Stimulated activated effector memory CD8-positive, alpha-beta T cell treated with anti-CD3 and anti-CD28 coated beads, Interleukin-12 subunit alpha, Interleukin-12 subunit beta, amount 100 ng/mL, for 72 hours (primary cell): ENCODE measurements around the gene LRFN3.
"Not testable (repeated sequence)": the region's sequence is repeated elsewhere in the genome, so short reads cannot be mapped to it uniquely, and the experiment has no call there.

Source experiments
- ATAC-seq: fragments of 150-1000 bp; cut with Tn5 transposase; 2 replicates; pipeline ENCODE4 v1.10.0; 2021
- DNase-seq, 2 donors: peaks; one replicate each; pipeline ENCODE4 v3.0.0; 2021 to 2022; ENCODE audit warnings: low spot score in 2 of 2
- H3K27ac Mint-ChIP-seq: one replicate; pipeline ENCODE4 v1.8.0; 2022; ENCODE audit warnings: mild to moderate bottlenecking, mixed read lengths
- H3K36me3 Mint-ChIP-seq: one replicate; pipeline ENCODE4 v1.8.0; 2022; ENCODE audit warnings: mild to moderate bottlenecking, mixed read lengths
- H3K4me1 Mint-ChIP-seq: one replicate; pipeline ENCODE4 v1.8.0; 2022; ENCODE audit warnings: mixed read lengths
- H3K4me3 Mint-ChIP-seq: one replicate; pipeline ENCODE4 v1.8.0; 2022; ENCODE audit warnings: mild to moderate bottlenecking, mixed read lengths
- H3K9me3 Mint-ChIP-seq: one replicate; pipeline ENCODE4 v1.8.0; 2022; ENCODE audit warnings: mixed read lengths

LRFN3 gene

DNA sequence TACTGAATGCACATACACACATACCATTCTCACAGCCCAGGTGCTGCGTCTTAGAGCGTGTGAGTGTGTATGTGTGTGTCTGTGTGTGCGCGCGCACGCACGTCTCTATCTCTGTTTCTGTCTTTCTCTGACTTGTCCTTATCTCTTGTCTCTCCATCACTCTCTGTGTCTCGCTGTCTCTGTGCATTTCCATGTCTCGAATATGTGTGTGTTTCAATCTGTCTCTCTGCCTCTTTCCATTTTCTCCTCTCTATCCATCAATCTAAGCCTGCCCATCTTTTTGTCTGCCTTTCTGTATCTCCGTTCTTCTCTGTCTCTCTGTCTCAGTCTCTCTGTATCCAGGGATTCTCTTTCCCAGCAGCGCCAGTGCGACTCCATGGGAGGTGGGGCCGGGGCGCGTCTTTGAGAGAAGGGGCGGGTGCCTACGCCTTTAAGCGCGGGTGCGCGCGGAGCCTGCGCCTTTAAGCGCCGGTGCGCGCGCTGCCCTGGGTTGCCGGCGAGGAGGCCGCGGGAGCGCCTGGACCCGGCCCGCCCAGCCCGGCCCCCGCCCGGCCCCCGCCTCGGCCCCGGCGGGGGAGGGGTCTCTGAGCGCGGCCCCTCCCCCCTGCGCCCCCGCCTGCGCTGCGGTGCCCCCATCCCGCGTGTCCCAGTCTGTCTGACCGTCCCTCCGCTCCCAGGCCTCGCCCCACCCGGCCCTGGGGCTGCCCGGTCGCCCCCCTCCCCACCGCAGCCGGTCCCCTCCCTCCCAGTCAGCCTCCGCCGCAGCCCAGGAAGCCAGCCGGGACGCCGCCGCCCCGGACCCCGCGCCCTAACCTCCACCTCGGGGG, at the start of gene LRFN3:
TSS of gene LRFN3 (plus strand) at position 464 of the 827 bp plus-strand sequence. CDS start 3,052 bp downstream, outside the sequence.
- H3K4me3 Mint-ChIP-seq = peak within 1 kb of the TSS; percentile 89
- no peaks in the 10 kb centered on the region for H3K9me3 Mint-ChIP-seq
- peaks cover 45% of the 10 kb centered on the region for H3K4me1 Mint-ChIP-seq
- peak; percentile 46 to 79 for DNase-seq
- peak; percentile 41 for ATAC-seq
- H3K27ac Mint-ChIP-seq = peak within 1 kb of the TSS; percentile 94
- H3K36me3 Mint-ChIP-seq = no peaks in the 10 kb centered on the region

DNA sequence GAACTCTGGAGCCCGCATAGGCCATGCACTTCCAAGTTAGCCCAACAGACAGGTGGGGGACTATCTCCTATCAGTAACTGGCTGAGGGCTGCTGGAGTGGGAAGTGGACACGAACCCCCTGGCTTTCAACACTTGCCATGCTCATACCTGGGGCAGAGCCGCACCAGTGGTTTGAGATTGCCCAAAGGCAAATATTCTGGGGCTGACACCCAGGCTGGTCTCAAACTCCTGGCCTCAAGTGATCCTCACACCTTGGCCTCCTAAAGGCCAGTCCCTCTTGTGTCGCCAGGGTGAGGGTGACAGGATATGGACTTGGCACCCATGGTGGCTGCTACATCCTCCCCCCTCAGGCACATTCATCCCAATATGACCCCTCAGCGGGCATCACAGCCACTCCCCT, 49.0 kb upstream of the LRFN3 start:
- peaks cover 24% of the 10 kb centered on the region for H3K4me1 Mint-ChIP-seq
- no peak overlapping the region for H3K4me3 Mint-ChIP-seq
- DNase-seq = no peak
- ATAC-seq = no peak
- H3K27ac Mint-ChIP-seq = peak overlapping the region; percentile 84
- no peaks in the 10 kb centered on the region for H3K9me3 Mint-ChIP-seq
- peaks cover 80% of the 10 kb centered on the region for H3K36me3 Mint-ChIP-seq

DNA sequence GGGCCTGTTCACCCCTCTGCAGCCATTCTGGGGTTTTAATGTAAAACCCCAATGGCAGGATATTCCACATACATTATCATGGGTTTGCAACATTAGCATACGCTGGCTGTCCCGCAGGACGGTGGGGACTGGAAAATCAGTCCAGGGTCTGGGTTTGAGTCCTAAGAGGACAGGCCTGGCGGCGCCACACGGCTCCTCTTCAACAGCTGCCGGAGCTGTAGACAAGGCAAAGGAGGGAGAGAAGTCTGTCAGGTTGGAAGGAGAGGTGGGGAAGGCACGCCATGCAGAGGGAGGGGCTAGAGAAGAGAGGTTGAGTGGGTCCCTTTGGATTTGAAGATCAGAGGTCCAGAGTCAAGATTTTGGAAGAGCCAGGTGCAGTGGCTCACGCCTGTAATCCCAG, 47.8 kb upstream of the LRFN3 start:
- peaks cover 31% of the 10 kb centered on the region for H3K4me1 Mint-ChIP-seq
- no peaks in the 10 kb centered on the region for H3K9me3 Mint-ChIP-seq
- H3K36me3 Mint-ChIP-seq = peaks cover 92% of the 10 kb centered on the region
- H3K4me3 Mint-ChIP-seq = no peak overlapping the region
- ATAC-seq (no peak), DNase-seq (no peak)
- peak overlapping the region; percentile 84 for H3K27ac Mint-ChIP-seq

DNA sequence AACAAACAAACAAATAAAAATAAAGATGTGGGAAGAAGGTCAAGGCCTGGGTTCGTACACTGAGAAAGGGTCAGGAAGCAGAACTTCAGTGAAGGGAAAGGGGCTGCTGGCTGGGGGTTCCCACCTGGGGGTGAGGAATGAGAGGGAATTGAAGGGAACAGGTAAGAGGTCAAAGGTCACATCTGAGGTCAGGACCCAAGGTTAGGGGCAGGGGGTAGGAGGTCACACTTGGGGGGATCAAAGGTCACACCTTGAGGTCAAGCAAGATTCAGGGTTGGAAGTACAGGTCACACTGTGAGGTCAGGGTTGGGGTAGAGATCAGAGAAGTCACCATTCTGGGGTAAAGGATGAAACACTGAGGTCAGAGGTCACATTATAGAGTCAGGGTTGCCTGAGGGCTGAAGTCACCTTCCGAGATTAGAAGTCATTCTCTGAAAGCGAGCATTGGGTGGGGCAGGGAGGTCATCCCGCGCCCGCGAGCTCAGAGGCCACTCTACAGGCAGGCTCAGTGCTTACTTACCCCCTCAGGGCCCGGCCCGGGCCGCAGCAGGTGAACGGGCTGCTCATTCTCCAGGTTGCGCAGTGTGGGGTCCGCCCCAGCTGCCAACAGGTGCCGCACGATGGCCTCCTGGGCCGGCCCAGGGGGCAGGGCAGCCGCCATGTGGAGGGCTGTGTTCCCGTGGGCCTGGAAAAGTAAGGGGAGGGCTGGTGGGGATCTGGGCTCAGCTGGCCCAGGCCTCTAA, 46.6 kb upstream of the LRFN3 start:
- H3K36me3 Mint-ChIP-seq = peaks cover 96% of the 10 kb centered on the region
- H3K9me3 Mint-ChIP-seq = no peaks in the 10 kb centered on the region
- peaks cover 31% of the 10 kb centered on the region for H3K4me1 Mint-ChIP-seq
- H3K4me3 Mint-ChIP-seq = no peak overlapping the region
- peak; percentile 19 for ATAC-seq
- DNase-seq = no peak
- peak overlapping the region; percentile 70 for H3K27ac Mint-ChIP-seq

GRCh38 chr19:35890113-35890650, 46.0 kb upstream of the LRFN3 start:
- Mint-ChIP-seq H3K27ac (peak overlapping the region; percentile 70), H3K4me1 (peaks cover 31% of the 10 kb centered on the region), H3K36me3 (peaks cover 100% of the 10 kb centered on the region), H3K4me3 (no peak overlapping the region), H3K9me3 (no peaks in the 10 kb centered on the region)
- no peak for DNase-seq
- ATAC-seq = no peak

DNA sequence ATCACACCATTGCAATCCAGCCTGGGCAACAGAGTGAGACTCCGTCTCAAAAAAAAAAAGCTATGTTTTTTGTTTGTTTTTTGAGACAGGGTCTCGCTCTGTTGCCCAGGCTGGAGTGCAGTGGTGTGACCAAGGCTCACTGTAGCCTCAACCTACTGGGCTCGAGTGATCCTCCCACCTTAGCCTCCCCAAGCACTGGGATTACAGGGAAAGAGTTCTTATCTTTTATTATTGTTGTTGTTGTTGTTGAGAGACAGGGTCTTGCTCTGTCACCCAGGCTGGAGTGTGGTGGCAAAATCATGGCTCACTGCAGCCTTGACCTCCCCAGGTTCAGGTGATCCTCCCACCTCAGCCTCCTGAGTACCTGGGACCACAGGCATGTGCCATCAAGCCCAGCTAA, 44.4 kb upstream of the LRFN3 start:
- not testable (repeated sequence) for DNase-seq, ATAC-seq, H3K9me3 Mint-ChIP-seq, H3K4me3 Mint-ChIP-seq, H3K27ac Mint-ChIP-seq
- H3K36me3 Mint-ChIP-seq = peaks cover 100% of the 10 kb centered on the region
- peaks cover 39% of the 10 kb centered on the region for H3K4me1 Mint-ChIP-seq

GRCh38 chr19:35894342-35894741, 41.8 kb upstream of the LRFN3 start:
- DNase-seq (no peak), ATAC-seq (no peak)
- Mint-ChIP-seq H3K9me3 (no peaks in the 10 kb centered on the region), H3K4me1 (peaks cover 42% of the 10 kb centered on the region), H3K27ac (no peak overlapping the region), H3K36me3 (peaks cover 100% of the 10 kb centered on the region), H3K4me3 (no peak overlapping the region)

- no peak for ATAC-seq
- Mint-ChIP-seq H3K27ac (peak overlapping the region; percentile 99), H3K4me3 (peak overlapping the region; percentile 84), H3K9me3 (no peaks in the 10 kb centered on the region), H3K4me1 (peaks cover 48% of the 10 kb centered on the region), H3K36me3 (peaks cover 99% of the 10 kb centered on the region)
- DNase-seq = no peak
These were observed 40.1 kb upstream of the LRFN3 start for GRCh38 chr19:35895911-35896642.

DNA sequence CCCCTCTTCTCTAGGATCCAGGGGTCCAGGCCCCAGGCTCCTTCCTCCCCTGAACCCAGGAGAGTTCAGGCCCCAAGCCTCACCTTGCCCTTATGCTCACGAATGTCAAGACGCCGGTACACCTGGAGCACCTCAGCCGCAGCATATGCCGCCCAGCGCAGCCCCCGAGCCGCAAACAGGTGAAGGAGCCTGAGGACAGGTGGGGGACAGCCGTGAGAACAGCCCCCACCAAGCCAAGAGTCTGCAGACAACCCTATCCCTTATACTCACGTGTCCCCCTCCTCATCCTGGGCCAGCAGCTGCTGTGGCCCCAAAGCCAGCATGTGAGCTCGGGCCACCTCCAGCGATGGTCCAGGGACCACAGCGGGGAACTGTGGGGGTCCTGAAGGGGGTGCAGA, 39.5 kb upstream of the LRFN3 start:
- ATAC-seq (no peak), DNase-seq (no peak)
- Mint-ChIP-seq H3K36me3 (peaks cover 95% of the 10 kb centered on the region), H3K4me1 (peaks cover 50% of the 10 kb centered on the region), H3K27ac (peak overlapping the region; percentile 99), H3K9me3 (no peaks in the 10 kb centered on the region), H3K4me3 (peak overlapping the region; percentile 84)

- peaks cover 90% of the 10 kb centered on the region for H3K36me3 Mint-ChIP-seq
- DNase-seq (no peak), ATAC-seq (no peak)
- peaks cover 57% of the 10 kb centered on the region for H3K4me1 Mint-ChIP-seq
- H3K4me3 Mint-ChIP-seq = peak overlapping the region; percentile 84
- H3K27ac Mint-ChIP-seq = peak overlapping the region; percentile 99
- no peaks in the 10 kb centered on the region for H3K9me3 Mint-ChIP-seq
These were observed 38.3 kb upstream of the LRFN3 start for GRCh38 chr19:35897706-35898451.

DNA sequence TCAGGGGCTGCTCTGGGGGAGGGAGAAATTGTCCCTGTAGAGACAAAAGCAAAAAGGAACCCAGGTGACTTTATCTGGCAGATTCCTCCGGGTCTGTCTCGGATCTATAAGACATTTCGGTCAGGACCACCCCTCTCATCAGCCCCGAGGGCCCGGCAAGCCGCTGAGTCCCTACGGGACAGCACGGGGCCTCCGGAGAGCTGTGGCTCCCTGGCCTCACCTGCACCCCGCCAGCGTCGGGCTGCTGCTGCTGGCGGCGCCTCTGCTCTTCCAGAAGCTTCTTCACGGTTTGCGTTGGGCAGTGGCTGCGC, 37.7 kb upstream of the LRFN3 start:
- H3K27ac Mint-ChIP-seq = peak overlapping the region; percentile 99
- H3K9me3 Mint-ChIP-seq = no peaks in the 10 kb centered on the region
- no peak for ATAC-seq
- no peak for DNase-seq
- H3K36me3 Mint-ChIP-seq = peaks cover 89% of the 10 kb centered on the region
- peak overlapping the region; percentile 84 for H3K4me3 Mint-ChIP-seq
- H3K4me1 Mint-ChIP-seq = peaks cover 61% of the 10 kb centered on the region

DNA sequence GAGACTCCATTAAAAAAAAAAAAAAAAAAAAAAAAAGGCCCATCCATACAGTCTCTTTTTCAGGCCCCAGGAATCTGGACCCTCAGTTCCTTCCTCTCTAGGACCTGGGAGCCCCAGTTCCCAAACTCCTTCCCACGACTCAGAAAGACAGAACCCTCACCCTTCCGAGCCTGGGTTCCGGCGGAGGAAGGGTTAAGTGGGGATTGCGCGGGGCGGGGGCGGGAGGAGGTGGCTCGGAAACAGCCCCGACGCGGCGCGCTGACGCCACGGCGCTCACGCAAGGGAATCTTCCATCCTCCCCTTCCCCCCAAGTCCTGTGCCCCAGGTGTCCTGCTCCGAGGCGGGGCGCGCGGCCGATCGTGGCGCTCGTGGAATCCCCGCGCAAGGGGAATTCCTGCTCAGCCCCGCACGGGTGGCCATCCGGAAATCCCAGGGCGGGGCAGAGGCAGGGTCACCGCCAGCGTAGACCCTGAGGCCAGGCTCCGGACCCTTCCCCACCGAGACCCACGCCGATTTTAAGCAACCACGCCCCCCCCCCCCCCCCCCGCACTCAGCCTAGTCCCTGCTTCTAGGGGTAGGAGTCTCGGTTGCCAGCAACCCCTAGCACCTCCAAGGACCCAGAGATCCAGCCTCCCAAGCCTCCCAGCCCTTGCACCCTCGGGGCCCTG, 36.5 kb upstream of the LRFN3 start:
- peak overlapping the region; percentile 99 for H3K27ac Mint-ChIP-seq
- ATAC-seq (peak; percentile 76), DNase-seq (peak; percentile 73 to 88)
- peaks cover 73% of the 10 kb centered on the region for H3K4me1 Mint-ChIP-seq
- H3K36me3 Mint-ChIP-seq = peaks cover 88% of the 10 kb centered on the region
- H3K4me3 Mint-ChIP-seq = peak overlapping the region; percentile 84
- no peaks in the 10 kb centered on the region for H3K9me3 Mint-ChIP-seq

DNA sequence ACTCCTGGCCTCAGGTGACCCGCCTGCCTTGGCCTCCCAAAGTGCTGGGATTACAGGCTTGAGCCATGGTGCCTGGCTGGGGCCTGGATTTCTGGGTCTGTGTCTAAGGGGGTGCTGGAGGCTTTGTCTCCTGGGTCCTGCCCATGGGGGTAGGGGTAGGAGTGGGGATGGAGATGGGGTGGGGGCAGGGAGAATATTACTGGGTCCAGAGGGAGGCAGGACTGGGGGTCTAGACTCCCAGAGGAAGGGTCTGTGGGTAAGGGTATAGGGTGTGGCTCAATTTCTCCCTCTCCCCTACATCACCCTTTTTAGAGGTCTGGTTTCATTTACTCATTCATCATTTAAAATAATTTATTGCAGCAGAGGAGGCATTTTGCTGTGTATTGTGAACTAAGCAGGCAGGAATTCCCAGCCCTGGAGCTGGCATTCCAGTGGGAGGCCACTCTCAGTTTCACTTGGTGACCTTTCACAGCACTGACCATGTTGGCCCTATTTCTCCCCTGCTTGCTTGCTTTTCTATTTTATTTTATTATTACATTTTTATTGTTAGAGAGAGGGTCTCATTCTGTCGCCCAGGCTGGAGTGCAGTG, 35.0 kb upstream of the LRFN3 start:
- ATAC-seq = no peak
- Mint-ChIP-seq H3K4me3 (peak overlapping the region; percentile 84), H3K27ac (peak overlapping the region; percentile 99), H3K4me1 (peaks cover 73% of the 10 kb centered on the region), H3K9me3 (no peaks in the 10 kb centered on the region), H3K36me3 (peaks cover 76% of the 10 kb centered on the region)
- DNase-seq = no peak
